IPS DF 6.9 (cell line): ENCODE measurements around the gene PRKN.

ENCODE experiments used
- DNase-seq: peaks from one replicate; pipeline ENCODE4 v3.0.0-alpha.2; 2013; ENCODE audit warnings: low read depth, low spot score
- H3K27ac ChIP-seq: one replicate; pipeline ENCODE4 v1.5.1; 2013; ENCODE audit warnings: low read length, control low read depth
- H3K27me3 ChIP-seq: 2 replicates; pipeline ENCODE4 v1.6.1; 2013; ENCODE audit warnings: mild to moderate bottlenecking, low read length; ENCODE audit not compliant: control insufficient read depth, insufficient read depth
- H3K36me3 ChIP-seq: 2 replicates; pipeline ENCODE4 v1.6.1; 2013; ENCODE audit warnings: low read length; ENCODE audit not compliant: control insufficient read depth, insufficient read depth
- H3K4me1 ChIP-seq: 2 replicates; pipeline ENCODE4 v1.6.1; 2013; ENCODE audit warnings: low read length; ENCODE audit not compliant: control insufficient read depth, insufficient read depth
- H3K4me3 ChIP-seq: 2 replicates; pipeline ENCODE4 v1.5.1; 2013; ENCODE audit warnings: mild to moderate bottlenecking, low read length
- H3K9me3 ChIP-seq: 2 replicates; pipeline ENCODE4 v1.6.1; 2013; ENCODE audit warnings: low read length, inconsistent platforms; ENCODE audit not compliant: control insufficient read depth, insufficient read depth
- WGBS: extraction: QIAGEN DNeasy Blood & Tissue Kit; methylation state at CpG from one replicate; pipeline ENCODE4 v1.1.7; 2013; ENCODE audit warnings: mixed read lengths, missing lambda C conversion rate; ENCODE audit not compliant: insufficient read length, insufficient coverage; 5-methylcytosine and 5-hydroxymethylcytosine counted together

The PRKN gene

DNA sequence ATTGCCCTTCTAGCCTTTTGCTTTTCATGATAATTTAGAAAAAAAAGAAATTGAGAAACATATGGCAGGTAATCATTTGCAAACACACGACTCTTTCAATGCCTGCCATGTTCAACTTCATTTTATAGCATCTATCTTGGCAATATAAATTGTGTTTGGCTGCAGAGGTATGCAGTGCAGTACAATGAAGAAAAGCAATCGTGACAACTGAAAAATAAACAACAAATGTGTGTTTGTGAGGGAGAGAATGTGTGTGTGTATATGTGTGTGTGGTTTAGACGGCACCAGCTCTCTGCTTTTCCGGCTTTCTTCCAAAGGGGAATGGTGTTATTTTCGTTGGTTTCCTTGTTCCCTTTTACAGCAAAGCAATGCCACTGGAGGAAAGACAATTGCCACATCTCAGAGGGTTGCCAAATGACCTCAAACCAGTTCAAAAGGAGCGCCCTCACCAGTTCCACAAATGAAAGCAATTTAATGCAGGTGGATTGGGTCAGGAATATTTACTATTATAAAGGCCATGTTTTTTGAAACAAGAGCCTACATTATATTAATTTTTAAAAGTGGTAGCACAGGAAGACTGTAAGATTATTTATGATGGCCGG is 587.2 kb downstream of the PRKN start:
- no CpG with 5 or more reads among the region's 7 CpGs for WGBS
- no peak for DNase-seq
- no peaks in the 10 kb centered on the region for H3K36me3 ChIP-seq
- no peaks in the 10 kb centered on the region for H3K27me3 ChIP-seq
- no peaks in the 10 kb centered on the region for H3K4me1 ChIP-seq
- no peaks in the 10 kb centered on the region for H3K9me3 ChIP-seq
- H3K4me3 ChIP-seq, result no peak overlapping the region
- H3K27ac ChIP-seq, result no peak overlapping the region

DNA sequence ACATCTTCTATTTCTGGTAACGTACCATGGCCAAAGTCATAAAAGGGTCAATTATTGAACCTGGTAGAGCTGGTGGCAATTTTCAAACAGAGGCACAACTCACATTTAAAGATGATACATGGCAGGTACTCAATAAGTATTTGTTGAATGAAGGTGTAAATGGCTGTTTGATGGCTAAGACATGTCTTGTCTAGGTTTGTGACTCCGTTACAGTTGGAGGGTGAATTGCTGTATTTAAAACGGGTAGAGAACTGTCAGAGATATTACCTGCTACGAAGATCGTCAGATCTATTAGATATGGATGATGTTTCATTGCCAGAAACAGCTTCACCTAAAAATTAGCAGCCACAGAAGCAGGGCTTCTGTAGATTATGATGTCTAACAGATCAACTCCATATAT is 601.9 kb downstream of the PRKN start:
- no peak for DNase-seq
- no peaks in the 10 kb centered on the region for H3K36me3 ChIP-seq
- no peak overlapping the region for H3K27ac ChIP-seq
- 83% methylated on average over 1 of the region's 5 CpGs for WGBS
- H3K9me3 ChIP-seq, result no peaks in the 10 kb centered on the region
- no peaks in the 10 kb centered on the region for H3K4me1 ChIP-seq
- no peaks in the 10 kb centered on the region for H3K27me3 ChIP-seq
- H3K4me3 ChIP-seq, result no peak overlapping the region

DNA sequence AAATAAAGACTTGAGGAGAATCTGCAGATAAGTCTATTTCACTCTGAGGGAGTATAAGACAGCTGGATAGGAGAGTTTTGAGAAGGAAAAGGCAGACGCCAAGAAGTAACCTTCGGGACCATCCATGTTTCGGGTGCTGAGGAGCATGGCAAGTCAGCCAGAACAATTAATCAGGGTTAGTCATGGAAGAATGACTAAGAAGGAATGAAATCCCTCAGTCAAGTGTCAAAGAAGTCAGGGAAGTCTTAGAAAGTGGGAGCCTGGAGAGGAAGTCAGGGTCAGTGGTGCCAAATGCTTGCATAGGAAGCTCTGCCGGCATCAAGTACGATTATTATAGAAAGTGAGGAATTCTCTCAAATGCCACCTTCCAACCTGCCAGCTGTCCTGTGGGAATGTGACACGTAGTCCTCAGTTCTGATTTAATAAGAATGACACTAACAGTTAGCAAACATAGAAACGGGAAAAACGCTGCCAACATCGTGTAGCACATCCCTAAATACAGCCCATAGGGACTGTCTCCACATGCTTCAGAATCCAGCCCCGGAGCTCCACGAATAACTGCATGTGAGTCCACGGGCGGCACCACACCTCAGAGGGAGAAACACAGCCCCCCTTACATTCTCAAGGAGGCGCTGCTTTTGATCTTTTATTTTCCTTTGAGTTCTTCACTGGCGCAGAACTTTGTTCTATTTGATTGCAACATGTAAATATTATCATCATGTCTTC is 602.7 kb downstream of the PRKN start:
- Histone ChIP-seq H3K27me3 (no peaks in the 10 kb centered on the region), H3K4me3 (no peak overlapping the region), H3K36me3 (no peaks in the 10 kb centered on the region), H3K4me1 (no peaks in the 10 kb centered on the region), H3K27ac (no peak overlapping the region), H3K9me3 (no peaks in the 10 kb centered on the region)
- WGBS, result no CpG with 5 or more reads among the region's 15 CpGs
- DNase-seq, result no peak

DNA sequence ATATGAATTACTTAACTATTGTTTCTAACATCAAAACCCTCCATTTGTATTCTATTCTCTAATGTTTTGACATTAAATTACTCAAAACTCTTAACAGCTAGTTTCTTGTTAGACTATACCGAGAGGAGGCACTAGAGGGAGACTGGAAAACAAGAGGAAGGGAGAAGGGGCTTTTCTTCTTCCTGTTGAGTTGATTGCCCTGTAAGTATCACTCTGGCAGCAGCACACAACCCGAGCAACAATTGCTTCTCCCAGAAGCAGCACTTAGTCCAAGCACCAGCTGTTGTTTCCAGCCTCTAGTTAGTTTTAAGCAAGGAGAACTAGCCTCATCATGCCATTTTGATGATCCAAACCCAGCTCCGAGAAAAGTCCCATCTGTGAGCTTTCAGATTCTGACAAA is 603.8 kb downstream of the PRKN start:
- Histone ChIP-seq H3K4me3 (no peak overlapping the region), H3K27ac (no peak overlapping the region), H3K27me3 (no peaks in the 10 kb centered on the region), H3K36me3 (no peaks in the 10 kb centered on the region), H3K4me1 (no peaks in the 10 kb centered on the region), H3K9me3 (no peaks in the 10 kb centered on the region)
- DNase-seq, result no peak
- WGBS, result no CpG with 5 or more reads among the region's 3 CpGs

DNA sequence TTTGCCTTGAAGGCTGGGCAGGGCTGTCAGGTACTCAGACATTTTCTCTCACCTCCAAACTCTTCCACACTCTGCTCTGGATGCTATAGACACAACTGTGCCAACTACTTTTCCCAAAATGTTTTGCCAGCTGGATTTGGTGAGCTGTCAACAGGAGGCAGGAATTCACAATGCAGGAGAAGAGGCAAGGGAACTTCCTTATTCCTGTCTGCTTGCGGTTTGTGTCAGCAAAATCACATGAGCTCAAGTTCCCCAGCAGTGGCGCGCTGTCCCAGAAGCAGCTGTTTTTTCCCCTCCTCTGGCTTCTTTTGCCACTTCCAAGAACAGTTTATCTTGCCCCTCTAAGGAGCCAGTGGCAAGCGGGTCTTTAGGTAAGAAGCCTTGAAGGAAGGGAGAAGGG is 608.2 kb downstream of the PRKN start:
- DNase-seq, result no peak
- WGBS, result no CpG with 5 or more reads among the region's 4 CpGs
- H3K36me3 ChIP-seq, result no peaks in the 10 kb centered on the region
- no peaks in the 10 kb centered on the region for H3K4me1 ChIP-seq
- H3K27me3 ChIP-seq, result no peaks in the 10 kb centered on the region
- no peaks in the 10 kb centered on the region for H3K9me3 ChIP-seq
- no peak overlapping the region for H3K27ac ChIP-seq
- H3K4me3 ChIP-seq, result no peak overlapping the region

DNA sequence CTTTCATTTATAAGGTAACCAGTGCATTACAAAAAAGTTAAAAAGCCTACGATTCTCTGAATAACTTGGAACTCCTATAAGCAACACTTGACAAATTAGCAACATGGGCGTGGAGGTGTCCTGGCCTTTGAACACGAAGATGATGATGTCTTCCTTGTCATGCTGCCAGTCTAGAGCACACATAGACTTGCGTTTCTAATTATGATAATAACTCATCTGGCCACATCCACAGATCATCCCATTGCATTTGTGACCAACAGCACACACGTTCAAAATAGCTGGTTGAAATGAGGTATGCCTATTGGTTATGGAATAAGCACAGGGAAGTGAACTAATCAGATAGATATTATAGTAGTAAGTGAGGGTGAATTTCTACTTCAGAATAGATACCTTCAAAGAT is 608.9 kb downstream of the PRKN start:
- no peak overlapping the region for H3K27ac ChIP-seq
- no peaks in the 10 kb centered on the region for H3K4me1 ChIP-seq
- H3K36me3 ChIP-seq, result no peaks in the 10 kb centered on the region
- DNase-seq, result no peak
- no peaks in the 10 kb centered on the region for H3K27me3 ChIP-seq
- no CpG with 5 or more reads among the region's 5 CpGs for WGBS
- H3K4me3 ChIP-seq, result no peak overlapping the region
- H3K9me3 ChIP-seq, result no peaks in the 10 kb centered on the region

DNA sequence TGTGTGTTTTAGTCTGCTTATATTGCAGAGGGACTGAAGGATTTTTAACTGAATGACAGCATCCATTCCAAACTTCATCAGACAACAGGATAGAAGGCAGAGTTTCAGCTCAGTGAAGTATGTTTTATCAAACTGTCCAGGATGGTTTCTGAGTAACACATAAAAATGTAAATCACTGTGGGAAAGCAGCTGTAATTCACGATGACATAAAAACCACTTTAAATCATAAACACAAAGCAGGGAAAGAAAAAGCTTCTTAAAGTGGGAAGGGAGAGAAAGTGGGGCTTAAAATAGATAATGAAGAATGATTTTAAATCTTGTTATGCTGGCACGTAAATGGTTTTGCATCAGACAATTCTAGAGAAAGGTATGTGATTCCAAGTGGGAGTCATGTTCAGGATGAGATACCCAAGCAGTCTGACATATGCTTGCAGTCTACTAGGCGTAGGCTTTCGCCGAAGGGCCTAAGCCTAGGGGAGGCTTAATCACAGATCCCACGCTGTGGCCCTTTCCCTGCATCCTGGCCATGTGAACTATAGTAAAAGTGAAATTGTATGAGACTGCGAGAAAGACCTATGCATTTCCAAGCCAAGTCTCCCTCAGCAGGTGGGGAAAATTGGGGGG is 610.6 kb downstream of the PRKN start:
- Histone ChIP-seq H3K27ac (no peak overlapping the region), H3K4me1 (no peaks in the 10 kb centered on the region), H3K4me3 (no peak overlapping the region), H3K36me3 (no peaks in the 10 kb centered on the region), H3K9me3 (no peaks in the 10 kb centered on the region), H3K27me3 (no peaks in the 10 kb centered on the region)
- WGBS, result no CpG with 5 or more reads among the region's 7 CpGs
- no peak for DNase-seq

DNA sequence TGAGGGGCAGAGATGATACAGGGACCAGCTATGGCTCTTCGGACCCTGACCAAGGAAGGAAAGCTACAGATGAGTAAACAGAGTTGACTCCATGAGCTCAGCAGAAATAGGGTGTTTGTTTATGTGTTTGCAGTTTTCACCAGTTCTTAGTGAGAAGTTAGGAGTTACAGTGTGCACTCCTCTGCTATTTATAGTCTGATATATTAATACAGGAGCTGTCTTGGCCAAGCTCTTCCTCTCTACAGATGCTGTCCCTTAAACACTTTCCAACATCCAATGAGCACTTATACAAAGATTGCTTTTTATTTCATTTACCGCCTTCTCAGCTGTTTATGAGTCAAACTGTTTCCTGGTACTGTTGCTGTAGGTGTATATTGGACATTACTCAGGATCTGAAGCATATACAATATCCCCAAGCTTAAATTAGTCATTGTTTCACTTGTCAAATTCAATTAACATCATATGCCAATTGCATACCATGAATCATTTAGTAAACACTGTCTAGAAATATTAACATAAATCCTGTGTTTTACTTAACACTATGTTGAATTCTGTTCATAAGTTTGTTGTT is 618.0 kb downstream of the PRKN start:
- Histone ChIP-seq H3K4me3 (no peak overlapping the region), H3K27ac (no peak overlapping the region), H3K27me3 (no peaks in the 10 kb centered on the region), H3K36me3 (no peaks in the 10 kb centered on the region), H3K4me1 (no peaks in the 10 kb centered on the region), H3K9me3 (no peaks in the 10 kb centered on the region)
- WGBS, result no CpG with 5 or more reads among the region's 2 CpGs
- no peak for DNase-seq

DNA sequence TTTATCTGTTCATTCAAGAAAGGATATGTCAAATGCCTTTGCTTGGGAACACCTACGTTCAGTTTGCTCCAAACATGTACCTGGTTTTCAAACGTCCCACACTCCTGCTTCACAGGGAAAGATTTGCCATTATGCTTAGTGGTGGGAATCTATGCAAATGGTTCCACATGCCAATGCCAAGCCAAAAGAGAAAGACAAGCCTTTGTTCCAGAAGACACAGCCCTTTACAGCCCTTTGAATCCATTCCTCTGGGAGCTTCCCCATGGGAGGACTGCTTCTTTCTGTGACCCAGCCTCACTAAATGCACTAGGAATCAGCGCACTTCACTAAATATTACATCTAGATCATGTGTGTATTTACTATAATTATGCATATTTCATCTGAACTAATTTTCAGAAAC is 619.5 kb downstream of the PRKN start:
- DNase-seq, result no peak
- no CpG with 5 or more reads among the region's 3 CpGs for WGBS

DNA sequence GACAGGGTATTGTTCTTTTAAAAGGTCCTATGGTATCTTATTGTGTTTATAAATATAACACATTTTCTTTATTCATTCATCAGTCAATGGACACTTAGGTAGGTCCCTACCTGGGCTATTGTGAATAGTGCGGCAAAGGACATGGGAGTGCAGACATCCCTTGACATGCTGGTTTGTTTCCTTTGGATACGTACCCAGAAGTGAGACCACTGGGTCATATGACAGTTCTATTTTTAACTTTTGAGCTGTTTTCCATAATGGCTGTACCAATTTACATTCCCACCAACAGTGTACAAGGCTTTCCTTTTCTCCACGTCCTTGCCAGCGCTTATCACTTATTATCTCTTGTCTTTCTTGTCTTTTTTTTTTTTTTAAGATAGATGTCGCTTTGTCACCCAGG is 627.5 kb downstream of the PRKN start:
- Histone ChIP-seq H3K9me3 (no peaks in the 10 kb centered on the region), H3K27me3 (no peaks in the 10 kb centered on the region), H3K4me1 (no peaks in the 10 kb centered on the region), H3K27ac (no peak overlapping the region), H3K36me3 (no peaks in the 10 kb centered on the region), H3K4me3 (no peak overlapping the region)
- DNase-seq, result no peak
- no CpG with 5 or more reads among the region's 5 CpGs for WGBS

More for the DNA sequence above, 619.5 kb downstream of the PRKN start:
- H3K36me3 ChIP-seq, result no peaks in the 10 kb centered on the region
- H3K4me1 ChIP-seq, result no peaks in the 10 kb centered on the region
- no peak overlapping the region for H3K4me3 ChIP-seq
- H3K27me3 ChIP-seq, result no peaks in the 10 kb centered on the region
- H3K9me3 ChIP-seq, result no peaks in the 10 kb centered on the region
- H3K27ac ChIP-seq, result no peak overlapping the region
